K562 (cell line): ENCODE results near the gene FMOD. TPM values are rescaled to one million over a fixed set of nuclear protein-coding genes. Genes with fewer than 3 reads are reported as not detected.

Experiments used
- CEBPG ChIP-seq, 3 experiments: fragments of 200-800 bp in 1 of 3; sonication (Bioruptor generic) in 1 of 3; sonication (generic) in 1 of 3; formaldehyde crosslinking in 1 of 3; IDR thresholded peaks in 2 of 3; conservative IDR thresholded peaks in 1 of 3; 2 replicates each; pipeline versions ENCODE4 v1.6.1 to v1.8.0; 2016 to 2022; ENCODE audit warnings: missing compliant biosample characterization in 2 of 3, missing genetic modification characterization in 2 of 3, mild to moderate bottlenecking in 1 of 3, missing genetic modification reagents in 1 of 3
- CTCF ChIP-seq, 3 experiments: IDR thresholded peaks in 2 of 3; conservative IDR thresholded peaks in 1 of 3; 2 replicates each; pipeline ENCODE4 v1.5.1; 2011 to 2012; ENCODE audit warnings: low read length in 3 of 3, mild to moderate bottlenecking in 3 of 3, control low read depth in 2 of 3, improper control_type of control experiment in 1 of 3, inconsistent platforms in 1 of 3, low read depth in 1 of 3, mixed read lengths in 1 of 3, moderate library complexity in 1 of 3; ENCODE audit not compliant: insufficient read depth in 2 of 3
- ELF1 ChIP-seq: fragments of 200-800 bp; sonication (Bioruptor generic); IDR thresholded peaks from 2 replicates; pipeline ENCODE4 v1.6.1; 2016; ENCODE audit warnings: missing genetic modification characterization, missing compliant biosample characterization
- HEY1 ChIP-seq: fragments of 250-450 bp; sonication (Bioruptor Pico); IDR thresholded peaks from 2 replicates; pipeline ENCODE4 v1.5.0; 2020; ENCODE audit warnings: mild to moderate bottlenecking, moderate library complexity, borderline replicate concordance
- ILF3 ChIP-seq: fragments of 450-650 bp; IDR thresholded peaks from 2 replicates; pipeline ENCODE4 v1.6.1; 2018; ENCODE audit warnings: antibody characterized with exemption, mild to moderate bottlenecking, moderate library complexity, borderline replicate concordance
- MEIS2 ChIP-seq: fragments of 450-650 bp; IDR thresholded peaks from 2 replicates; pipeline ENCODE4 v1.6.1; 2014; ENCODE audit warnings: mild to moderate bottlenecking; ENCODE audit not compliant: partially characterized antibody
- RCOR1 ChIP-seq, 2 experiments: IDR thresholded peaks; 2 replicates each; pipeline ENCODE4 v1.6.1; 2012; ENCODE audit warnings: low read depth in 2 of 2, low read length in 2 of 2, borderline replicate concordance in 1 of 2, improper control_type of control experiment in 1 of 2
- THRAP3 ChIP-seq: fragments of 450-650 bp; IDR thresholded peaks from 2 replicates; pipeline ENCODE4 v1.6.1; 2016; ENCODE audit warnings: mild to moderate bottlenecking, inconsistent platforms, borderline replicate concordance
- ZNF133 ChIP-seq: fragments of 250-450 bp; sonication (Bioruptor Pico); IDR thresholded peaks from 2 replicates; pipeline ENCODE4 v1.4.0; 2020; ENCODE audit warnings: mild to moderate bottlenecking
- ZNF232 ChIP-seq: sonication (generic); formaldehyde crosslinking; IDR thresholded peaks from 2 replicates; pipeline ENCODE4 v1.8.0; 2022; ENCODE audit warnings: mild to moderate bottlenecking, missing genetic modification reagents
- ZSCAN32 ChIP-seq: fragments of 450-650 bp; formaldehyde crosslinking; IDR thresholded peaks from 2 replicates; pipeline ENCODE4 v1.4.0; 2020; ENCODE audit warnings: mild to moderate bottlenecking, moderate library complexity
- polyA plus RNA-seq, 8 experiments: library from polyadenylated mRNA; depleted of rRNA in 4 of 8; stranded (reverse) in 5 of 8; unstranded in 3 of 8; fragments of >200 nt; fragmentation: Nextera tagmentation in 2 of 8; fragmentation: Illumina TruSeq in 1 of 8; extraction: Ambion mirVana in 2 of 8; extraction: Trizol in 1 of 8; gene quantifications; 2 replicates each; pipeline versions ENCODE4 v1.2.1 to v1.2.3, GENCODE V29; 2011 to 2014; ENCODE audit warnings: inconsistent platforms in 1 of 8, missing spikeins in 1 of 8
- total RNA-seq, 7 experiments: library from RNA; depleted of rRNA in 6 of 7; stranded (reverse); fragments of >200 nt in 6 of 7; fragmentation: Illumina TruSeq in 2 of 7; extraction: Trizol in 2 of 7; gene quantifications; 2 replicates each; pipeline versions ENCODE4 v1.2.1 to v1.2.3, GENCODE V29; 2011 to 2021; ENCODE audit warnings: low replicate concordance in 1 of 7
- TF ChIP-seq, protein P1 (sequence below), 2 experiments: IDR thresholded peaks; 2 replicates each; pipeline ENCODE4 v1.6.1; 2011; ENCODE audit warnings: borderline replicate concordance in 1 of 2, control low read depth in 1 of 2, low read depth in 1 of 2, low read length in 1 of 2, mild to moderate bottlenecking in 1 of 2, mixed read lengths in 1 of 2, moderate library complexity in 1 of 2; ENCODE audit not compliant: insufficient read depth in 1 of 2, insufficient read length in 1 of 2, poor library complexity in 1 of 2, severe bottlenecking in 1 of 2; ENCODE audit errors: extremely low read depth in 1 of 2

Gene FMOD
- total and polyA plus RNA-seq, 9 of the 15 experiments (the other 6 are each of a cell fraction or from before 2014, with no cell fraction given): 0.03 to 0.13 (median 0.03) TPM; not detected in 6

DNA sequence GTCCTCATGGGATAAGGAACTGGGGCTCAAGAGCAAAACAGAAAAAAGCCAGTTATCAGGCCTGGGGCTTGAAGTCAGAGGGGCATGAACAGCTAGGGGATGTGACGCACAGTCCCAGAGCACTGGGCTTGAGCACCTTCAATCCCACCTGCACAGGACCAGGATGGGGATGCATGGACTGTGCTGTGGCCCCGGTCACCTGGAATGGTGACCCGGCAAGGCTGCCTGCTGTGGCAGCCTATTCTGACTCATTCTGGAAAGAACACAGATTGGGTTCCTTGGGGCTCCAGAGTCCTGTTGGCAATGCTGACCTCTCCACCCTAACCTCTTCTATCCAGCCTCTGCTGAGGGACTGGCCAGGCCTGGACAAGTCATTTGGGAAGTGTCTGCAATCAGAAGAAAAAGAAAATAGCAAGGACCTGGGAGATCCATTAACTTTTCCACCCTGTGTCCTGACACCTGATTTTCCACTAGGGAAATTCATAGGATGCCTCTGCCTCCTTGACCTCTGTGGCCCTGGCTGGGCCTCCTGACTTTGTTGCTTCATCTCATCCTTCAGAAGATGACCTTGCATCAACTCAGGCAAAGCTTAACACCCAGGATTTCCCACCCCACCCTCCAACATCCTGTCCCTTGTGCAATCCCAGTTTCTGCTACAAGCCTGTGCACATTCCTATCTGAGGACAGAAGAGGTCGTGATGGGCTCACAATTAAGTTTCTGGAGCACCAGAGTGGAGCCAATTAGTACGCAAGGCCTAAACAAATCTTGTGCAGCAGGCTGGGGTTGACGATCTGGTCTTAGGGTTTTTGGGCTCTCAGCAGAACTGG is 17.9 kb upstream of the FMOD start (continued):
- peak in 2 of 3 experiments; percentile 24 to 25; a peak in 1 of 6 replicates for TF ChIP-seq CTCF (IDR thresholded peaks at IDR 0.05 in 2 of 3, conservative IDR thresholded peaks at IDR 0.05 in 1 of 3; ENCODE audit: insufficient read depth in 2 of 3, low read depth in 1 of 3, low read length in 3 of 3)
- TF ChIP-seq ZNF133: no peak
- no peak for TF ChIP-seq MEIS2
- no peak for TF ChIP-seq ILF3
- no peak for TF ChIP-seq HEY1 (CRISPR knock-in tag)
- TF ChIP-seq CEBPG (CRISPR knock-in tag; IDR thresholded peaks at IDR 0.05): no peak
- peak; percentile 60 to 61 for TF ChIP-seq CEBPG (tag; conservative IDR thresholded peaks at IDR 0.05 in 1 of 2, IDR thresholded peaks at IDR 0.05 in 1 of 2)
- TF ChIP-seq, protein P1, sequence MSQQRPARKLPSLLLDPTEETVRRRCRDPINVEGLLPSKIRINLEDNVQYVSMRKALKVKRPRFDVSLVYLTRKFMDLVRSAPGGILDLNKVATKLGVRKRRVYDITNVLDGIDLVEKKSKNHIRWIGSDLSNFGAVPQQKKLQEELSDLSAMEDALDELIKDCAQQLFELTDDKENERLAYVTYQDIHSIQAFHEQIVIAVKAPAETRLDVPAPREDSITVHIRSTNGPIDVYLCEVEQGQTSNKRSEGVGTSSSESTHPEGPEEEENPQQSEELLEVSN (IDR thresholded peaks at IDR 0.05; ENCODE audit: borderline replicate concordance in 1 of 2, extremely low read depth in 1 of 2, insufficient read depth in 1 of 2, insufficient read length in 1 of 2, low read depth in 1 of 2, low read length in 1 of 2, poor library complexity in 1 of 2, severe bottlenecking in 1 of 2): no peak
- TF ChIP-seq ELF1: no peak
- TF ChIP-seq ZSCAN32 (CRISPR knock-in tag): no peak
- no peak for TF ChIP-seq THRAP3
- TF ChIP-seq ZNF232 (CRISPR knock-in tag): no peak
- no peak for TF ChIP-seq RCOR1 (IDR thresholded peaks at IDR 0.05; ENCODE audit: borderline replicate concordance in 1 of 2, low read depth in 2 of 2, low read length in 2 of 2)
